GM21619 (cell line): ENCODE data around the gene GUF1.
"Not testable (repeated sequence)": the region's sequence is repeated elsewhere in the genome, so short reads cannot be mapped to it uniquely, and the experiment has no call there.

Experiments
- ATAC-seq: cut with Tn5 transposase; IDR thresholded peaks from one replicate; pipeline ENCODE4 v1.9.1; 2021; ENCODE audit not compliant: unreplicated experiment

The GUF1 gene

DNA sequence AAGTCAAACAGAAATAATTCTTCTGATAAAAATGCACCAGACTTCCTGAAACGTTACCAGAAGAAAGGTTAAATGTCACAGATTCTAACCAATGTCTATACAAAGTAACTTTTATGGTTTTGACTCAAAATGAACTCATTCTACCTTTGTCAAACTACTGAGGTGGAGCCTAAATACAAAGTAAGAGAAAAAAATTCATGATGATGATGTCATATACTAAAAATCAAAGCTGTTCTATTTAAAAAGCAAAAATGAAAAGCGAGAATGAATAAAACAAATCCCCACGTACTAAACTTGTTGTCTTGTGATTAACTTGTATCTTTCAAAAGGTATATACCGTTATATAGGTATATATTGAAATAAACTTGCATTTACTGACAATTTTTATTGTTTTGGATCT lies 26.5 kb downstream of the GUF1 start:
- ATAC-seq: no peak

DNA sequence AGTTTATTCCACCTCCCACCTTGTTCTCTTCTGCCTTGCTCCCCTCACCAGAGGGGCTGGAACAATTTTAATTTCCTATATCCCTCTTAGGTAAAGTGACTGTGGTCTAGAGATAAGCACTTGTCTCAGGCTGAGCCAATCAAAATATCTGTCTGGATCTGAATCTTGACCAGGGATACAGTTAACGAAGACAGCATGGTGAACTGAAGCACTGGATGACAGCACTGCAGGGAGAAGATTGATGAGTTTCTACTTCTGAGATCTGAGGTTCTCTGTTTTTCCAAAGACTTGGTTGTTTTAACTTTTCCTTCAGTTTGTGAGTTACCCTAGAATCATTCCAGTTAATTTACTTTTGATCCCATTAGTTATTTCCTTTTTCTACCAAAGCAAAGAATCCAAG lies 34.9 kb downstream of the GUF1 start:
- ATAC-seq: no peak

DNA sequence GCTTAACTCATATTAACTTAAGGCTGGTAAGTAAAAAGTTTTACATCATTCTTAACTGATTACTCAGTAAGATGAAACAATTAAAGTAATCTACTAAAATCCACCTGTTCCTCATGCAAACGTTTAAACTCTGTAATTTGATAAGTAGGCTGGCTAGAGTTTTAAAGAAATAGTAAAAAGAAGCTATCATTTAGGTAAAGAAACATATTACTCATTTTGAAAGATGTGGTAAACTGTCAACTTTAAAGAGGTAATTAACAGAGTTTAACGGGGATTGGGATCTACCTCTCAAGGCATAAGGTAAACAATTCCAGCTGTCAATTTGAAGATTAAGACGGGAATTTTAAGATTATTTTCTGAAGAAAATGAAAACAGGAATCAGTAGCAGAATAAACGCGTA lies 38.4 kb downstream of the GUF1 start:
- no peak for ATAC-seq

DNA sequence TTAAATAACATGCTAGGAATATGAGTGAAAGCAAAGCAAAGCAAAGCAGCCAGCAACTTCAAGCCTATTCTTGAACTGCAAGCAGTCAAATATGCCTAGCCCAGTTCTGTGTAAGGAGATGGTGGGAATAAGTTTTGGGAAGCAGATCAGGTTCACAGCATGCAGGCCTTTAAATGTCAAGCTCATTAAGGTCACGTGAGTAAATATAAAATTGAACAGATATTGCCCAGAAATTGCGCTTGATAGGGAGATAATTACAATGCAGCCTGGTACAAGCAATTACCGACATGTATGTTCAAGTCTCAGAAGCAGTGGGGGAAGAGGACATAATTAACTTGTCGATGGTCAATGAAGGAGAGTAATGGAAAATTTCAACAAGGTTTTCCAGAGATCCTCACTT lies 42.2 kb downstream of the GUF1 start:
- ATAC-seq: no peak

DNA sequence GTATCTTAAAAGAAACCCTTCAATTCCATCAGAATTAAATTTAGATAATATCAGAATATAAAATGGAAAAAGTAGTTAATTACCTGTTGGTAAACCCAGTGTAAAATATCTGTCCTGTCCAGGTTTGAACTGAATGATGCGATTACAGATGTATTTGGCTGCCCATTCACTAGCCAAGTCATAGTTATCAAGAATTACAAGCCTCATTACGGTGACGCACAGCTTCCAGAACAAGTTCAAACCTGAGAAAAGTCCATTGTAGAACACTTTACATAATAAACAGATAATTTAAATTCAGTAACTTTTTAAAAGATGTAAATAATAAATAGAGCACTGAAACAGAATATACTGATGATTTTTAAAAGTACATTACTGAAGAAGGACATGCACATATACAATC lies 43.8 kb downstream of the GUF1 start:
- no peak for ATAC-seq

DNA sequence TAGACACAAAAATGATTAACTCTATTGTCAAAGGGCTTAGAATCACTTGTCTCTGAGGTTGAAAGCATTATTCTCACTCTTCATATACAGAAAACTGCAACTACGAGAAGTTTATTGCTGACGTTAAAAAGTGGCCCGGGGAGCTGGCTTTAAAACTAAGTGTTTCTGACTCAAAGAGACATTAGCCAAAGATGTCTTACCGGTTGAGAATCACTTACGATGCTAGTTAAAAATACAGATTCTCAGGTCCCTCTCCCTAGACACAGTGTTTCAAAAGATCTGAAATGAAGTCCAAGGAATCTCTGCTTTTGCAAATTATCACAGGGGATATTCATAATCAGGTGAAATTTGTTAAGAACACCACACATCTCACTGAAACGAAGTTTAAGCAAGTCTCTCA lies 46.9 kb downstream of the GUF1 start:
- no peak for ATAC-seq

DNA sequence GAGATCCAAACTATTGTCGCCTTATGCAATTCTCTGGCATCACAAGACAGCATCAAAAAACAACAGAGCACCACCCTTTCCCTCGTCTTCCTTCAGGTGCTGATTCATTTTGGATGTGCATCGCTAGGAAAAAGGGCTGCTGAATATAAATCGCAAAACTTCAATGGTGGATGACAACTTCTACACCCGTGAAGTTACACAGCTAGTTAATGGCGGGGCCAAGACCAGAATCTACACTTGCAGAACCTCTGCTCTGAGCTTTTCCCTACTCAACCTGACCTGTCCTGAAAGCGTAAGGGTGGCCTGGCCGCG lies 47.5 kb downstream of the GUF1 start:
- ATAC-seq: no peak

DNA sequence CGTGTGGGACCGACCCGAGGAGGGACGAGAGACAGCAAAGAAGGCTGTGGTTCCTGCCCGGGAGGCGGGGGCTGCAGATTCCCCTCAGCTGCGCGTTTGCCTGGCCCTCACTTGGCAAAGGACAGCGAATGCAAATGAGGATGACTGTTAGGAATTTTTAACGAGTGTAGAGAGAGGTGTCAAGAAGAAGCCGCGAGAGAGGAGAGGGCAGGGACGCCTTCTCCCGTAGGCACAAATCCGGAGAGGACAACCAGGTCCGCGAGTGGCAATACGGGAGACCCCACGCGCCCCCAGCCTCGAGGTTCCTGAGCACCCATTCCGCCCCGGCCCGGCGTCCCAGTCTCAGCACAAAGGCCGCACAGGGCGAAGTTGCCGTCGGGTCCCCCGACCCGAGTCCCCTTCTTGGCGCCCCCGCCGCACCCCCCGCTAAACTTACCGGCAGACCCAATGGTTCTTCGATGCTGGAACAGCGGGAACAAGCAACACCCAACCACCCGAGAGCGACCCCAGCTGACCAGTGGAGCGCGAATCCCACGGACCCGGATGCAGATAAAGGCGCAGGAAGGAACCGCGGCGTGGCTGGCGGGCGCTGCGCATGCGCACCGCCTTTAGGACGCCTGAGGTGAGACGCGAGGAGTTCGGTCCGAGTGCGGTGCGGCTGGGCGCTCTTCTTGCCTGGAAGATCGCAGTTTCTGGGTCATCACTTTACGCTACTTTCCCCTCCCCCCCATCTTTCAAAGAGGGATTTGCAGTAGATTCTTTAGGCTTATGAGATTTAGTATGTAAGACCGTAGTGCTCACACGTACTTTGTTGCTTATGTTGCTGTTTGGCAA lies 48.0 kb downstream of the GUF1 start, which contains the start of gene GNPDA2:
GNPDA2 (minus strand) TSS at position 519 of the 834 bp plus-strand sequence. CDS start 4,349 bp downstream, outside the sequence.
- peak; percentile 93 for ATAC-seq

DNA sequence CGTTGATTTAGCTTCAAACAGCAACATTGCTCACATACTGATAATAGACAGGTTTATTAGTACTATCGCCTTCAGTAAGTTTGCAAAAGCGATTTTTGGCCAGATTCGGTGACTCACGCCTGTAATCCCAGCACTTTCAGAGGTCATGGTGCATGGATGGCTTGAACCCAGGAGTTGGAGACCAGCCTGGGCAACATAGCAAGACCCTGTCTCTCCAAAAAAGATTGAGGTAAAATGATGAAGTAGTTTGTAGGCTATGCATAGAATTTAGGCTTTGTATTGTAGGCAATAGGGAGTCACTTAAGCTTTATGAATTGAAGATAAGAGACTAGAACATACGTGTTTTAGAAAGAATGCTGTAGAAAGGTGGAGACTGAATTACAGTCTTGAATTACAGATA lies 49.3 kb downstream of the GUF1 start:
- no peak for ATAC-seq

DNA sequence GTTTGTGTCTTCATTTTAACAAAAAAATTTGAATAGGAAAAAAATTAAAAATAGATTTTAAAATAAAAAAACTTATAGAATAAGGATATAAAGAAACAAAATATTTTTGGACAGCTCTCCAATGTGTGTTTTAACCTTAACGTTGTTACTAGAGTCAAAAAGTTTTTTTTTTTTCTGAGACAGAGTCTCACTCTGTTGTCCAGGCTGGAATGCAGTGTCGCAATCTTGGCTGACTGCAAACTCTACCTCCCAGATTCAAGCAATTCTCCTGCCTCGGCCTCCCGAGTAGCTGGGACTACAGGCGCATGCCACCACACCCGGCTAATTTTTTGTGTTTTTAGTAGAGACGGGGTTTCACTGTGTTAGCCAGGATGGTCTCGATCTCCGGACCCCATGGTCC lies 50.5 kb downstream of the GUF1 start:
- ATAC-seq: not testable (repeated sequence)

DNA sequence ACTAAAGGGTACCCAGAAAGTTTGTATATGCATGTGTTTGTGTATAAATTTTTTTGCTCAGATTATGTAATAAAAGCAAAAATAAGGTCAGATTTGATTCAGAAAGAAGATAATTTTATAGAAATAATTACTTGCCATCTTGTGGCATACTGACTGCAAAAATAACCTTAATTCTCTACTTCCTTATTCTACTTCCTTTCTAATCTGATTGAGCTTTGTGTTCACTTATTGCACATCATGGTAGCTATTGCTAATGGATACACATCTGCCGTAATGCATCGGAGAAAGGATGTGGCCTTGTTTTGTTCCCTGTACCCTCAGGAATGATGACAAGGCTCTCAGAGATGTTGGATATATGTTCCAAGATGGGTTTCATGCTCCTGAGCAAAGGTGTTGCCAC lies 58.7 kb downstream of the GUF1 start:
- no peak for ATAC-seq

DNA sequence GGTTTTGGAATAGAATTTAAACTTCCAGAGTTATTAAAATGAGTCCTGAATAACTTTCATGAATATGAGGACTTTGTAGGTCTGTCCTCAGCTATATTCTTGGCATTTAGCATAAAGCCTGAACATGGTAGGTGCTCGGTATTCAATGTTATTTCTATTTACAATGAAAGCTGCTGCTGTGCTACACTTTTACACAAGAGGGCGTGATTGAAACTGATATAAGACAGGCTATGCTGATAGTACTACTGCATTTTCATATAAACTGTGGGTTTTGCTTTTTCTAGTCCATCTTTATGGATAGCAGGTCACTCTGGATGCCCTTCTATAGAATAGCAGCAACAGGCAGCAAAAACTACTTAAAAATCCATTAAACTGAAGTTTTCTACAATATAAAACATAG lies 60.4 kb downstream of the GUF1 start:
- no peak for ATAC-seq

DNA sequence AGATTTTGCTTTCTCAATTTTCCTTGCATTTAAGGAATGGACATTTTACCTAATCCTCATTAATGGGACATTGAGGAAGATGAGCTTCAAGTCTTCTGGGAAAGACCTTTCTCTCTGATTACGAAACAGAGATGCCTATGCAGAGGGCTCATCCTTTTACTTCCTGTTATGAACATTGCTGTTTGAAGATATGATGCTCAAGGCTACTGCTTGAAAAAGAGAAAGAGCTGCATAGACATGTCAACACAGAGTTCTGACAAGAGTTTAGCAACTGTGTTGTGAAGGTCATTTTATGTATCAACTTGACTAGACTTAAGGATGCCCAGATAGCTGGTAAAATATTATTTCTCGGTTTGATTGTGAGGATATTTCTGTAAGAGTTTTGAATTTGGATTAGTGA lies 62.0 kb downstream of the GUF1 start:
- ATAC-seq: no peak
